ENCODE measurements around the gene MCTP1.

DNA sequence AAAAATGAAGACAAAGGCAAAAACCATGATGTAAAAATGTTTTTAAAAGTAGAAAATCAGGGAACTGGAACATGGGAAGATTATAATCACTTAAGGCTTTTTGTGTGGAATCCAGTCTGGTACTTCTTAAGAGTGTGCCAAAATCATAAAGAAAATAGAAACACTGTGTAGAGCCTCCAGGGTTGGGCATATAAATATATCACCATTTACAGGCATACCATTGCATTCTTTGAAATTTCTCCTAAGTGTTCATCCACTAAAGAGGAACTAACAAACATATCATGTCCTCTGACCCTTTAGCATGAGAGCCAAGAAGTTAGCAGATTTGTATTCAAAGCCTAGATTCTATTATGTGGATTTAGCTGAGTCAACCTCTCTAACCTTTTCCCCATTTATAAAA is 573.1 kb downstream of the MCTP1 start:
- no peak for TF ChIP-seq SMAD4 (CRISPR knock-in tag; IDR thresholded peaks at IDR 0.05)
- no peak for TF ChIP-seq CREB1 (CRISPR knock-in tag; IDR thresholded peaks at IDR 0.05)
- no peak for TF ChIP-seq CTCF (IDR thresholded peaks at IDR 0.05)
- no peak for TF ChIP-seq ESRRA (CRISPR knock-in tag; IDR thresholded peaks at IDR 0.05; ENCODE audit: borderline replicate concordance)
- TF ChIP-seq, protein P1, sequence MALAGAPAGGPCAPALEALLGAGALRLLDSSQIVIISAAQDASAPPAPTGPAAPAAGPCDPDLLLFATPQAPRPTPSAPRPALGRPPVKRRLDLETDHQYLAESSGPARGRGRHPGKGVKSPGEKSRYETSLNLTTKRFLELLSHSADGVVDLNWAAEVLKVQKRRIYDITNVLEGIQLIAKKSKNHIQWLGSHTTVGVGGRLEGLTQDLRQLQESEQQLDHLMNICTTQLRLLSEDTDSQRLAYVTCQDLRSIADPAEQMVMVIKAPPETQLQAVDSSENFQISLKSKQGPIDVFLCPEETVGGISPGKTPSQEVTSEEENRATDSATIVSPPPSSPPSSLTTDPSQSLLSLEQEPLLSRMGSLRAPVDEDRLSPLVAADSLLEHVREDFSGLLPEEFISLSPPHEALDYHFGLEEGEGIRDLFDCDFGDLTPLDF (CRISPR knock-in tag; IDR thresholded peaks at IDR 0.05): no peak
- TF ChIP-seq, protein P2, sequence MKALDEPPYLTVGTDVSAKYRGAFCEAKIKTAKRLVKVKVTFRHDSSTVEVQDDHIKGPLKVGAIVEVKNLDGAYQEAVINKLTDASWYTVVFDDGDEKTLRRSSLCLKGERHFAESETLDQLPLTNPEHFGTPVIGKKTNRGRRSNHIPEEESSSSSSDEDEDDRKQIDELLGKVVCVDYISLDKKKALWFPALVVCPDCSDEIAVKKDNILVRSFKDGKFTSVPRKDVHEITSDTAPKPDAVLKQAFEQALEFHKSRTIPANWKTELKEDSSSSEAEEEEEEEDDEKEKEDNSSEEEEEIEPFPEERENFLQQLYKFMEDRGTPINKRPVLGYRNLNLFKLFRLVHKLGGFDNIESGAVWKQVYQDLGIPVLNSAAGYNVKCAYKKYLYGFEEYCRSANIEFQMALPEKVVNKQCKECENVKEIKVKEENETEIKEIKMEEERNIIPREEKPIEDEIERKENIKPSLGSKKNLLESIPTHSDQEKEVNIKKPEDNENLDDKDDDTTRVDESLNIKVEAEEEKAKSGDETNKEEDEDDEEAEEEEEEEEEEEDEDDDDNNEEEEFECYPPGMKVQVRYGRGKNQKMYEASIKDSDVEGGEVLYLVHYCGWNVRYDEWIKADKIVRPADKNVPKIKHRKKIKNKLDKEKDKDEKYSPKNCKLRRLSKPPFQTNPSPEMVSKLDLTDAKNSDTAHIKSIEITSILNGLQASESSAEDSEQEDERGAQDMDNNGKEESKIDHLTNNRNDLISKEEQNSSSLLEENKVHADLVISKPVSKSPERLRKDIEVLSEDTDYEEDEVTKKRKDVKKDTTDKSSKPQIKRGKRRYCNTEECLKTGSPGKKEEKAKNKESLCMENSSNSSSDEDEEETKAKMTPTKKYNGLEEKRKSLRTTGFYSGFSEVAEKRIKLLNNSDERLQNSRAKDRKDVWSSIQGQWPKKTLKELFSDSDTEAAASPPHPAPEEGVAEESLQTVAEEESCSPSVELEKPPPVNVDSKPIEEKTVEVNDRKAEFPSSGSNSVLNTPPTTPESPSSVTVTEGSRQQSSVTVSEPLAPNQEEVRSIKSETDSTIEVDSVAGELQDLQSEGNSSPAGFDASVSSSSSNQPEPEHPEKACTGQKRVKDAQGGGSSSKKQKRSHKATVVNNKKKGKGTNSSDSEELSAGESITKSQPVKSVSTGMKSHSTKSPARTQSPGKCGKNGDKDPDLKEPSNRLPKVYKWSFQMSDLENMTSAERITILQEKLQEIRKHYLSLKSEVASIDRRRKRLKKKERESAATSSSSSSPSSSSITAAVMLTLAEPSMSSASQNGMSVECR (CRISPR knock-in tag; IDR thresholded peaks at IDR 0.05; ENCODE audit: borderline replicate concordance): no peak
- TF ChIP-seq MYBL2 (CRISPR knock-in tag; IDR thresholded peaks at IDR 0.05): no peak
- TF ChIP-seq ZNF416 (CRISPR knock-in tag; IDR thresholded peaks at IDR 0.05): no peak
- TF ChIP-seq CBFB (CRISPR knock-in tag; IDR thresholded peaks at IDR 0.05; ENCODE audit: low read depth): no peak

Data from WTC11 (cell line).